ENCODE data around the gene OR5B21.

Gene OR5B21

GRCh38 chr11:58508005-58508404, at the start of gene OR5B21:
OR5B21 (minus strand) TSS chr11:58508105; CDS start chr11:58508105, 0 bp downstream.
- TF ChIP-seq CTCF (conservative IDR thresholded peaks at IDR 0.05; ENCODE audit: low read length) = no peak
- no peak within 1 kb of the TSS for H3K4me3 ChIP-seq (ENCODE audit: low read length)

GRCh38 chr11:58549644-58550043, 41.7 kb upstream of the OR5B21 start:
- no peak for DNase-seq (ENCODE audit: low read depth)
- no peak overlapping the region for H3K4me3 ChIP-seq (ENCODE audit: low read length)
- TF ChIP-seq CTCF (conservative IDR thresholded peaks at IDR 0.05; ENCODE audit: low read length) = no peak

More at GRCh38 chr11:58508005-58508404, at the start of gene OR5B21:
- no peak for DNase-seq (ENCODE audit: low read depth)

GRCh38 chr11:58546841-58547240, 38.9 kb upstream of the OR5B21 start:
- DNase-seq (ENCODE audit: low read depth) = no peak
- no peak overlapping the region for H3K4me3 ChIP-seq (ENCODE audit: low read length)
- TF ChIP-seq CTCF (conservative IDR thresholded peaks at IDR 0.05; ENCODE audit: low read length) = no peak

GRCh38 chr11:58531865-58532341, 24.0 kb upstream of the OR5B21 start:
- H3K4me3 ChIP-seq (ENCODE audit: low read length) = no peak overlapping the region
- TF ChIP-seq CTCF (conservative IDR thresholded peaks at IDR 0.05; ENCODE audit: low read length) = no peak
- no peak for DNase-seq (ENCODE audit: low read depth)

GRCh38 chr11:58530236-58530635, 22.3 kb upstream of the OR5B21 start:
- no peak overlapping the region for H3K4me3 ChIP-seq (ENCODE audit: low read length)
- no peak for TF ChIP-seq CTCF (conservative IDR thresholded peaks at IDR 0.05; ENCODE audit: low read length)
- DNase-seq (ENCODE audit: low read depth) = no peak

- no peak for DNase-seq (ENCODE audit: low read depth)
These were observed 19.5 kb upstream of the OR5B21 start for GRCh38 chr11:58527429-58527828.

More at GRCh38 chr11:58527429-58527828, 19.5 kb upstream of the OR5B21 start:
- TF ChIP-seq CTCF (conservative IDR thresholded peaks at IDR 0.05; ENCODE audit: low read length) = no peak
- no peak overlapping the region for H3K4me3 ChIP-seq (ENCODE audit: low read length)

Measured in AG10803 (cell line).